ENCODE results near the gene ARMC2. TPM values are rescaled to one million over a fixed set of nuclear protein-coding genes. Genes with fewer than 3 reads are reported as not detected.

Gene ARMC2
- total RNA-seq, 1 experiment from 2014 or later: 1.1 TPM

DNA sequence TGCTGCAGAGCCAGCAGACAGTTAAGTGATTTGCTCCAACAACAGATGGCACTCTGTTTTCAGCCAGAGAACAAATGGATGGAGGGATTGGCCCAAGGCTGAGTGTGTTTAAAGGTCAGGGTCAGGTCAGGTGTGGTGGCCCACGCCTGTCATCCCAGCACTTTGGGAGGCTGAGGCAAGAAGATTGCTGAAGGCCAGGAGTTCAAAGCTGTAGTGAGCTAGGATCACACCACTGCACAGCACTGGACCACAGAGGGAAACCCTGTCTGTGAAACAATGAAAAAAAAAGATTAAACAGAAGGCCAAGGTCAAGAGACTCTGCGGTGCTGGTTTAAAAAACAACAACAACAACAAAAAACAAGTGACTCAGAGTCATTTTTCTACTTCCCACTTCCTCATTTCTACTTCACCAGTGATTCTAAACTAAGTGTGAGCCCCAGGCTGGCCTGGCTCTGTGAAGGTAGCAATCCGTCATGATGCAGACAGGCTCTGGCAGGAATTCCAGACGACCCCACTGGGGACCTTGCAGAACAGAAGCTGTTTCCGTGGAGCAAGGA is 42.5 kb upstream of the ARMC2 start:
- Histone ChIP-seq H2AFZ (ENCODE audit: low read length) (no peak overlapping the region), H3F3A (ENCODE audit: low read length, unreplicated experiment) (no peaks in the 10 kb centered on the region), H3K4me3 (ENCODE audit: low read length) (no peak overlapping the region), H3K9me2 (replicated peaks; ENCODE audit: low read length) (no peaks in the 10 kb centered on the region), H3K27me3 (ENCODE audit: low read length) (no peaks in the 10 kb centered on the region), H3K9me3 (ENCODE audit: low read length) (no peaks in the 10 kb centered on the region), H3K9ac (ENCODE audit: low read length) (no peak overlapping the region), H4K20me1 (ENCODE audit: low read length) (no peaks in the 10 kb centered on the region), H3K4me2 (ENCODE audit: low read length) (no peak overlapping the region), H3K36me3 (ENCODE audit: low read depth, low read length) (no peaks in the 10 kb centered on the region), H3K79me2 (ENCODE audit: low read length) (no peaks in the 10 kb centered on the region), H3K27ac (ENCODE audit: low read length) (no peak overlapping the region), H3K4me1 (ENCODE audit: insufficient read depth, low read length) (peaks cover 6% of the 10 kb centered on the region; the same call in 1 of the 2 replicates)
- DNase-seq (no peak), ATAC-seq (no peak)
- BruUV-seq (replicated peaks): no TSS peak
- no peak for TF ChIP-seq CTCF (conservative IDR thresholded peaks at IDR 0.05; ENCODE audit: low read depth, low read length)
- intact Hi-C loops (cut with micrococcal nuclease): no loop called here
- CTCF ChIA-PET: no interaction called here
- POLR2A ChIA-PET (ENCODE audit: unreplicated experiment): no interaction called here

- no peaks in the 10 kb centered on the region for H3K79me2 ChIP-seq (ENCODE audit: low read length)
- no peak for ATAC-seq
- H3K36me3 ChIP-seq (ENCODE audit: low read depth, low read length): no peaks in the 10 kb centered on the region
- H3K27me3 ChIP-seq (ENCODE audit: low read length): no peaks in the 10 kb centered on the region
- no peak overlapping the region for H2AFZ ChIP-seq (ENCODE audit: low read length)
- ChIA-PET CTCF (no interaction called here), POLR2A (ENCODE audit: unreplicated experiment) (no interaction called here)
- no peaks in the 10 kb centered on the region for H3K9me2 ChIP-seq (replicated peaks; ENCODE audit: low read length)
- H3K4me2 ChIP-seq (ENCODE audit: low read length): no peak overlapping the region
- no peak overlapping the region for H3K27ac ChIP-seq (ENCODE audit: low read length)
- no peak overlapping the region for H3K4me3 ChIP-seq (ENCODE audit: low read length)
- BruUV-seq (replicated peaks): no TSS peak
- peaks cover 6% of the 10 kb centered on the region; the same call in 1 of the 2 replicates for H3K4me1 ChIP-seq (ENCODE audit: insufficient read depth, low read length)
- intact Hi-C loops (cut with micrococcal nuclease): no loop called here
- H3K9me3 ChIP-seq (ENCODE audit: low read length): no peaks in the 10 kb centered on the region
- H3K9ac ChIP-seq (ENCODE audit: low read length): no peak overlapping the region
- TF ChIP-seq EZH2 (IDR thresholded peaks at IDR 0.05; ENCODE audit: low read length, unreplicated experiment) (no peak), CTCF (conservative IDR thresholded peaks at IDR 0.05; ENCODE audit: low read depth, low read length) (no peak), EZH2phosphoT487 (IDR thresholded peaks at IDR 0.05; ENCODE audit: borderline replicate concordance, low read length) (no peak)
- DNase-seq: no peak
- no peaks in the 10 kb centered on the region for H4K20me1 ChIP-seq (ENCODE audit: low read length)
- H3F3A ChIP-seq (ENCODE audit: low read length, unreplicated experiment): no peaks in the 10 kb centered on the region
These were observed 42.1 kb upstream of the ARMC2 start for GRCh38 chr6:108806171-108806570.

GRCh38 chr6:108806665-108807064 is 41.6 kb upstream of the ARMC2 start:
- no peak overlapping the region for H3K4me3 ChIP-seq (ENCODE audit: low read length)
- no peak overlapping the region for H2AFZ ChIP-seq (ENCODE audit: low read length)
- no peaks in the 10 kb centered on the region for H3F3A ChIP-seq (ENCODE audit: low read length, unreplicated experiment)
- intact Hi-C loops (cut with micrococcal nuclease): no loop called here
- no peaks in the 10 kb centered on the region for H3K36me3 ChIP-seq (ENCODE audit: low read depth, low read length)
- no peaks in the 10 kb centered on the region for H3K9me3 ChIP-seq (ENCODE audit: low read length)
- H4K20me1 ChIP-seq (ENCODE audit: low read length): no peaks in the 10 kb centered on the region
- no peak overlapping the region for H3K4me2 ChIP-seq (ENCODE audit: low read length)
- H3K4me1 ChIP-seq (ENCODE audit: insufficient read depth, low read length): peaks cover 6% of the 10 kb centered on the region; the same call in 1 of the 2 replicates
- H3K27me3 ChIP-seq (ENCODE audit: low read length): no peaks in the 10 kb centered on the region
- BruUV-seq (replicated peaks): no TSS peak
- DNase-seq: peak; percentile 27
- H3K27ac ChIP-seq (ENCODE audit: low read length): no peak overlapping the region
- no peak overlapping the region for H3K9ac ChIP-seq (ENCODE audit: low read length)
- ATAC-seq: peak; percentile 81
- TF ChIP-seq EZH2 (IDR thresholded peaks at IDR 0.05; ENCODE audit: low read length, unreplicated experiment): no peak
- CTCF ChIA-PET: no interaction called here
- no peaks in the 10 kb centered on the region for H3K79me2 ChIP-seq (ENCODE audit: low read length)
- POLR2A ChIA-PET (ENCODE audit: unreplicated experiment): no interaction called here
- no peaks in the 10 kb centered on the region for H3K9me2 ChIP-seq (replicated peaks; ENCODE audit: low read length)
